GM12801 (cell line): ENCODE results near the gene CEP85L.

Experiments
- TF ChIP-seq, protein P1 (sequence below): IDR thresholded peaks from one replicate; pipeline ENCODE4 v1.5.1; 2011; ENCODE audit warnings: control low read depth; ENCODE audit not compliant: insufficient read length; ENCODE audit errors: extremely low read depth

Gene CEP85L

DNA sequence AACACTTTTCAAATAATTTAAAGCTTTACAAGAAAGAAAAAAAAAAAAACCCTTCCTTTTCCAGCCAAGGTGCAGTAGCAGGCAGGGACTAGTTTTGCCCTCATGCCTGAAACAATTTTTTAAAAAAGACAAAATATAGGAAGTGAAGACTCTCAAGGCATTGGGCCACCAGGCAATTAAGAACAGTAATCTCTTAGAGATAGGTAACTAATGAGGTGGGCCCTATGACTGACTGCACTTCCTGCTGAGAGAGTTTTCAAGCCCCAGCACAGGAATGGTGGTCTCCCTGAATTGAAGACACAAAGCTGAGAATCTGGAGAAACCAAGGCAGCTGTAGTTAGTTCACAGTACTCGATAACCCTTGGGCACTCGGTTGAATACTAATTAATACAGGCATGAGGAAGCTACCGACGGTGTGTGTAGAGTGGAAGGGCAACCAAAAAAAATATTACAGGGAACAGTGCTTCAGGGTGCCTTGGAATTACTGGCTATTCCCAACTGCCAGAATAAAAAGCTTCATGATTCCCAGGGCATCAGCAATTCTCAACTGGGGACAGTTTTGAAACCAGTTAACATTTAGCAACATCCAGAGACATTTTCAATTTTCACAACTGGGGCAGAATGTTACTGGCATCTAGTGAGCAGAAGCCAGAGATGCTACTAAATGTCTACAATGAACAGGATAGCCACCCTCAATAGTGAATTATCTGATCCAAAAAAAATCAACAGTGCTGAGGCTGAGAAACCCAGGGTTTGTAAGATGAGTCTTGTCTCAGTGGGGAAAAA lies 139.3 kb downstream of the CEP85L start:
- TF ChIP-seq, protein P1, sequence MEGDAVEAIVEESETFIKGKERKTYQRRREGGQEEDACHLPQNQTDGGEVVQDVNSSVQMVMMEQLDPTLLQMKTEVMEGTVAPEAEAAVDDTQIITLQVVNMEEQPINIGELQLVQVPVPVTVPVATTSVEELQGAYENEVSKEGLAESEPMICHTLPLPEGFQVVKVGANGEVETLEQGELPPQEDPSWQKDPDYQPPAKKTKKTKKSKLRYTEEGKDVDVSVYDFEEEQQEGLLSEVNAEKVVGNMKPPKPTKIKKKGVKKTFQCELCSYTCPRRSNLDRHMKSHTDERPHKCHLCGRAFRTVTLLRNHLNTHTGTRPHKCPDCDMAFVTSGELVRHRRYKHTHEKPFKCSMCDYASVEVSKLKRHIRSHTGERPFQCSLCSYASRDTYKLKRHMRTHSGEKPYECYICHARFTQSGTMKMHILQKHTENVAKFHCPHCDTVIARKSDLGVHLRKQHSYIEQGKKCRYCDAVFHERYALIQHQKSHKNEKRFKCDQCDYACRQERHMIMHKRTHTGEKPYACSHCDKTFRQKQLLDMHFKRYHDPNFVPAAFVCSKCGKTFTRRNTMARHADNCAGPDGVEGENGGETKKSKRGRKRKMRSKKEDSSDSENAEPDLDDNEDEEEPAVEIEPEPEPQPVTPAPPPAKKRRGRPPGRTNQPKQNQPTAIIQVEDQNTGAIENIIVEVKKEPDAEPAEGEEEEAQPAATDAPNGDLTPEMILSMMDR, result no peak

DNA sequence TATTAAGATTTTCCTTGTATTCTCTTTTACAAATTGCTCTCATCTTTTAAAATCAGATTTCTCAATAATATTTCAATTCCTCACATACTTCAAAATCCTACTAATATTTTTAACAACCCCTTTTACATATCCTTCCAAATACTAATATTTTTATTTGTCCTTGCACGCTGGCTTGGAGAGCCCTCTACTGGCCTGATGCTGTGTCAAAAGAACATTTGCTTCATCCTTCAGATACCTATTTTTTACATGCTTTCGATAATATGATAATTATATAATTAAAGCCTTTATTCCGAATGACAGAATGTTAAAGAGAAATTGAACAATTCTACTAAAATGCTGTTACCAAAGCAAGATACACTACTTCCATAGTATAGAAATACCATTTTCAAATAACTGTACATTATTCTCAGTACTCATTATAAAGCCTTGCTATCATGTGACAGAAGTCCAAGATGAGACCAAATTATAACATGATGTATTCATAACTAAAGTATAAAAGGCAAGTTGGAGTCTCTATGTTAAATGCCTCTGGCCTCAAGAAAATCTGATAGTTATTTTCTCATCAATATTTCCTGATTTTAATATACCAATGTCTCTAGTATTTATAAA lies 142.3 kb downstream of the CEP85L start:
- TF ChIP-seq, protein P1, result no peak

DNA sequence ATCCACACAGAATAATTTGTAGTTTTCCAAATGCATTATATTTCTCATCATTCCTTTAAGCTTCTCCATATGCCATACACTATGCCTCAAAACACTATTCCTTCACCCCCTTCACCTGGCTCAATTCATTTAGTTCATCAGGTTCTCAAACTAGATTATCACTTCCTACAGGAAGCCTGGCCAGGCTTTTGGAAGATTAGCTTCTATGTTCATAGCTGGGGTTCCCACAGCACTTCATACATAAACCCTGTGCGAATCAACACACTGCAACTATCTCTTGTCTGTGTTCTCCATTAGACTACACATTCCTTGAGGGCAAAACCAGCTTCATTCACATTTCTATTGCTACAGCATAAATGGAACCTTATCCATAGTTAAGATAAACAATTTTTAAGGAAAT lies 143.8 kb downstream of the CEP85L start:
- TF ChIP-seq, protein P1, result no peak

DNA sequence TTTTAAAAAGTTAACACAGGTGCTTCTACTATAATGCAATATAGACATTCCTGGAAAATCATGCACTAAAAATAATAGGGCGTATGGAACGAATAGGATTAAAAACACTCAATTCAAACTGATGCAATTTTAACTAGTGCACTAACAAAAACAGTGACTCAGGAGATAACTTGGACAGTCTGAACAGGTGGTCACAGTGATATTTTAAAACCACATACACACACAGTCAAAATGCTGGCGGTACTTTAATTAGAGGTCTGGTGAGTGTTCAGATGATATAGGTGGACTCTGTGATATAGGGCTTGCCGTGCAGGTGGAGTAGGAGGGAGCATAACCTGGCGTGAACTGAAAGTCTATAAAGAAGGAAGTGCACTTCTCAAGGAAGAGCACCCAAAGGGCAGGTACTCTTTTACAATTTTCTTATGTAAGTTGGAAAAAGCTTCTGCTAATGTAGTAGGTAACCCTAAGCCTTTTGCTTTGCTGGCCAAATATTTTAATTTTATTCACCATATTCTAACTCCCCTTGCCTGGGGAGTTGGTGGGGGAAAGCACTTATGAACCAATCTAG lies 145.2 kb downstream of the CEP85L start:
- TF ChIP-seq, protein P1, result no peak

DNA sequence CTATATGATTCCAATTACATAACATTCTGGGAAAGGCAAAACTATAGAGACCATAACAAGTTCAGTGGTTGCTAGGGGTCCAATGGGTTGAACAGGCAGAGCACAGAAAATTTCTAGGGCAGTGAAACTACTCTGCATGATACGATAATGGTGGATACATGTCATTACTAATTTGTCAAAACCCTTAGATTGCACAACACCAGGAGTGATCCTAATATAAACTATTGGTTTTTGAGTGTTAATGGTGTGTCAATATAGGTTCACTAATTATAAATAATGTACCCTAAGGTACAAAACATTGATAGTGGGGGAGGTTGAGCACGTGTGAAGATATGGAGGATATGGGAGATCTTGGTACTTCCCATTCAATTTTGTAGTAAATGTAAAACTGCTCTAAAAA lies 145.7 kb downstream of the CEP85L start:
- TF ChIP-seq, protein P1, result no peak

DNA sequence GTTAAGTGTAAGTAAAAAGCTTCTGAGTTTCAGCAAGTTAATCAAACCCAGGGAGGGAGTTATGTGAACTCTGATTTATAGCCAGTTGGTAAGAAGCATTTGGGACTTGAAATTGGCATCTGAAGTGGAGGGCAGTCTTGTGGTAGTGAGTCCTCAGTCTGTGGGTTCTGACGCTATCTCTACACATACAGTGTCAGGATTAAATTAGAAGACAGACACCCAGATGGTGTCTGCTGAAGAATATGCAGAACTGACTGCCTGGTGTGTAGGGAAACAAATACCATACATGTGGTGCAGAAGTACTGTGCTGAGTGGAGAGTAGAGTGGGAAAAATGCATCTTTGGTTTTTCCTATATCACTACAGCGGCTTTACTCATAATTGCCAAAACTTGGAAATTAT lies 146.8 kb downstream of the CEP85L start:
- TF ChIP-seq, protein P1, result no peak

DNA sequence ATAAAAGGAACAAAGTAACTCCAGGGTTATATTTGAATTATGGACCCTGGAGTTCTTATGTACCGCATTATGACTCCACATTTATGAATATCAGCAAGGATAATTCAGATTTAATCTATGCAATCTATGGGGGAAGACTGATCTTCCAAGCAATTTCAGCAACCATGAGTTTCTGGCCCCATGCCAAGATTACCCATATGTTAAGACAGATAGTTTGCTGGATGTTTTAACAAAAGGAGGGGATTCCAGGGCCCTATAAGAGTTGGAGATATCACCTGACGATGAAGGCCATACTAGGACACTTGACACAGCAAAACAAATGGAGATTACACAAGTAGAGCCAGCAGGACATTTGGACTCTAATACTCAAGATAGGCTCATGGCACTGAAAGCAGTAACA lies 149.2 kb downstream of the CEP85L start:
- TF ChIP-seq, protein P1, result no peak
